ENCODE data around the gene NAT16.
"Not testable (repeated sequence)": the region's sequence is repeated elsewhere in the genome, so short reads cannot be mapped to it uniquely, and the experiment has no call there.

The NAT16 gene

GRCh38 chr7:101201695-101202602, 21.9 kb upstream of the NAT16 start:
- DNase-seq, result no peak

GRCh38 chr7:101200862-101201599, 20.9 kb upstream of the NAT16 start, which contains the start of gene MOGAT3:
MOGAT3 (minus strand) TSS chr7:101201036; CDS start chr7:101200854, 182 bp downstream.
- DNase-seq, result no peak

GRCh38 chr7:101200504-101200861, 20.4 kb upstream of the NAT16 start:
- DNase-seq, result no peak

GRCh38 chr7:101199522-101199921, 19.4 kb upstream of the NAT16 start:
- not testable (repeated sequence) for DNase-seq

- DNase-seq, result no peak
Observed at GRCh38 chr7:101198476-101198875, 18.4 kb upstream of the NAT16 start.

- DNase-seq, result no peak
Observed at GRCh38 chr7:101197991-101198390, 17.9 kb upstream of the NAT16 start.

GRCh38 chr7:101195884-101196283, 15.8 kb upstream of the NAT16 start:
- no peak for DNase-seq

- DNase-seq, result no peak
Observed at GRCh38 chr7:101189109-101189508, 9.0 kb upstream of the NAT16 start.

- no peak for DNase-seq
Observed at GRCh38 chr7:101186844-101187428, 6.8 kb upstream of the NAT16 start.

GRCh38 chr7:101186194-101186593, 6.1 kb upstream of the NAT16 start:
- no peak for DNase-seq

GRCh38 chr7:101185258-101185839, 5.3 kb upstream of the NAT16 start:
- no peak for DNase-seq

GRCh38 chr7:101179713-101180112, 380 bp downstream of the NAT16 start:
- no peak for DNase-seq

GRCh38 chr7:101179117-101179516, 976 bp downstream of the NAT16 start:
- DNase-seq, result no peak

GRCh38 chr7:101177644-101178043, 2.4 kb downstream of the NAT16 start:
- no peak for DNase-seq

- no peak for DNase-seq
Observed at GRCh38 chr7:101175664-101176063, 4.4 kb downstream of the NAT16 start.

GRCh38 chr7:101174322-101174854, 5.7 kb downstream of the NAT16 start:
- no peak for DNase-seq

- DNase-seq, result peak; percentile 22
Observed at GRCh38 chr7:101173752-101174244, 6.3 kb downstream of the NAT16 start.

GRCh38 chr7:101172854-101173751, 7.0 kb downstream of the NAT16 start:
- DNase-seq, result no peak

GRCh38 chr7:101172005-101172853, 7.9 kb downstream of the NAT16 start:
- DNase-seq, result no peak

- DNase-seq, result no peak
Observed at GRCh38 chr7:101171442-101171837, 8.7 kb downstream of the NAT16 start.

Measured in stimulated activated naive CD4-positive, alpha-beta T cell treated with Interleukin-2 at 50 U/mL for 16 hours (primary cell).